Sigmoid colon (tissue), 7 donors: ENCODE measurements around the gene CSF2. TPM values are rescaled to one million over a fixed set of nuclear protein-coding genes. Genes with fewer than 3 reads are reported as not detected.

Experiments used
- DNase-seq: peaks from one replicate; pipeline ENCODE4 v3.0.0-alpha.2; 2019
- H3K27ac ChIP-seq, 4 donors: fragments of 200-600 bp; sonication (generic); one replicate each; pipeline ENCODE4 v1.5.1; 2016 to 2019; ENCODE audit warnings: mild to moderate bottlenecking in 1 of 4
- H3K27me3 ChIP-seq, 3 donors: fragments of 200-600 bp; sonication (generic); one replicate each; pipeline ENCODE4 v1.5.1; 2019; ENCODE audit warnings: mild to moderate bottlenecking in 1 of 3
- H3K36me3 ChIP-seq, 4 donors: fragments of 200-600 bp; sonication (generic); one replicate each; pipeline ENCODE4 v1.5.1; 2016 to 2019
- H3K4me1 ChIP-seq, 4 donors: fragments of 200-600 bp; sonication (generic); one replicate each; pipeline ENCODE4 v1.5.1; 2017 to 2019
- H3K4me3 ChIP-seq, 4 donors: fragments of 200-600 bp; sonication (generic); one replicate each; pipeline ENCODE4 v1.5.1; 2017 to 2019; ENCODE audit warnings: mild to moderate bottlenecking in 2 of 4, moderate library complexity in 1 of 4
- H3K9me3 ChIP-seq, 4 donors: fragments of 200-600 bp in 3 of 4; sonication (generic) in 3 of 4; one replicate each; pipeline versions ENCODE4 v1.5.1 to v1.6.1; 2013 to 2019
- EP300 ChIP-seq, 4 donors: sonication (generic); formaldehyde crosslinking; IDR thresholded peaks; one replicate each; pipeline ENCODE4 v1.6.1; 2017; ENCODE audit warnings: antibody characterized with exemption in 4 of 4
- POLR2A ChIP-seq, 2 donors: fragments of 450-650 bp; IDR thresholded peaks; one replicate each; pipeline ENCODE4 v1.6.1; 2016; ENCODE audit warnings: antibody characterized with exemption in 2 of 2, mild to moderate bottlenecking in 2 of 2, moderate library complexity in 2 of 2
- POLR2AphosphoS5 ChIP-seq, 4 donors: sonication (generic); formaldehyde crosslinking; IDR thresholded peaks; one replicate each; pipeline ENCODE4 v1.6.1; 2017; ENCODE audit warnings: antibody characterized with exemption in 4 of 4
- WGBS, 2 donors: extraction: QIAGEN DNeasy Blood & Tissue Kit; methylation state at CpG; one replicate each; pipeline ENCODE4 v1.1.7; 2013; 5-methylcytosine and 5-hydroxymethylcytosine counted together
- intact Hi-C: fragments of 100-400 bp; cut with DNase I; formaldehyde crosslinking; loops from one replicate; pipeline ENCODE4 v1.15.1; 2023
- polyA plus RNA-seq, 3 donors: library from polyadenylated mRNA; stranded (reverse); fragments of 200-250 nt; gene quantifications; one replicate each; pipeline ENCODE4 v1.2.3, GENCODE V29; 2013
- total RNA-seq, 4 donors: library from RNA; depleted of rRNA; stranded (reverse); fragments of >200 nt; gene quantifications; one replicate each; pipeline ENCODE4 v1.1.0, GENCODE V29; 2016
- TF ChIP-seq, protein P1 (sequence below), 4 experiments: fragments of 450-650 bp in 3 of 4; fragments of 200-600 bp in 1 of 4; IDR thresholded peaks; one replicate each; pipeline ENCODE4 v1.5.1; 2016 to 2019; ENCODE audit warnings: antibody characterized with exemption in 4 of 4, mild to moderate bottlenecking in 3 of 4, moderate library complexity in 2 of 4
- donor health status: healthy with polysubstance abuse.
- donor health status: Bipolar disorder and iron deficiency.
- donor health status: healthy.

CSF2 gene
- total and polyA plus RNA-seq, 7 donors, result 1.1 TPM; not detected in 6

DNA sequence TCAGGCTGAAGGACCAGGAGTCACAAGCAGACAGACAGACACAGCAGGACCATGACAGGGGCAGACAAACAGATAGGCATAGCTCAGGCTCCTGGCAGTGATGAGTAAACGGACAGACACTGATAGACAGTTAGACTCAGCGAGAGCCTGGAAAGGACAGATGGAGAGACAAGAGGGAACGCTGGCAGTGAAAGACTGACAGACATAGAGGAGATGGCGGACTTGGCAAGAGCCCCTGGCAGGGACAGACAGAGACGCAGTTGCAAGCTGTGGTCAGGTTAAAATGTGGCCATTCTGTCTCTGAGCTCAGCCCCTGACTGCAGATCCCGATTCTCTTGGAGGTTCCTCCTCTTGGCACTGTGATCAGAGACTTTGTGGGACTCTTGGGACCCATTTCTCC, 13.6 kb downstream of the CSF2 start:
- 93% methylated on average over 6 of the region's 6 CpGs for WGBS, 2 donors
- TF ChIP-seq EP300 (IDR thresholded peaks at IDR 0.05) (no peak), POLR2AphosphoS5 (IDR thresholded peaks at IDR 0.05) (no peak), POLR2A (IDR thresholded peaks at IDR 0.05) (no peak)
- no peaks in the 10 kb centered on the region for H3K4me1 ChIP-seq
- DNase-seq, result no peak
- H3K36me3 ChIP-seq, result no peaks in the 10 kb centered on the region
- no peaks in the 10 kb centered on the region for H3K27me3 ChIP-seq
- intact Hi-C loops, result no loop called here
- H3K4me3 ChIP-seq, result no peak overlapping the region
- no peaks in the 10 kb centered on the region for H3K9me3 ChIP-seq
- H3K27ac ChIP-seq, result no peak overlapping the region

- WGBS, 2 donors, result 75 to 82% methylated on average over 8 of the region's 8 CpGs
- H3K9me3 ChIP-seq, result no peaks in the 10 kb centered on the region
- H3K4me1 ChIP-seq, result no peaks in the 10 kb centered on the region
- TF ChIP-seq POLR2AphosphoS5 (IDR thresholded peaks at IDR 0.05) (no peak), EP300 (IDR thresholded peaks at IDR 0.05) (no peak), POLR2A (IDR thresholded peaks at IDR 0.05) (no peak)
- TF ChIP-seq, protein P1, sequence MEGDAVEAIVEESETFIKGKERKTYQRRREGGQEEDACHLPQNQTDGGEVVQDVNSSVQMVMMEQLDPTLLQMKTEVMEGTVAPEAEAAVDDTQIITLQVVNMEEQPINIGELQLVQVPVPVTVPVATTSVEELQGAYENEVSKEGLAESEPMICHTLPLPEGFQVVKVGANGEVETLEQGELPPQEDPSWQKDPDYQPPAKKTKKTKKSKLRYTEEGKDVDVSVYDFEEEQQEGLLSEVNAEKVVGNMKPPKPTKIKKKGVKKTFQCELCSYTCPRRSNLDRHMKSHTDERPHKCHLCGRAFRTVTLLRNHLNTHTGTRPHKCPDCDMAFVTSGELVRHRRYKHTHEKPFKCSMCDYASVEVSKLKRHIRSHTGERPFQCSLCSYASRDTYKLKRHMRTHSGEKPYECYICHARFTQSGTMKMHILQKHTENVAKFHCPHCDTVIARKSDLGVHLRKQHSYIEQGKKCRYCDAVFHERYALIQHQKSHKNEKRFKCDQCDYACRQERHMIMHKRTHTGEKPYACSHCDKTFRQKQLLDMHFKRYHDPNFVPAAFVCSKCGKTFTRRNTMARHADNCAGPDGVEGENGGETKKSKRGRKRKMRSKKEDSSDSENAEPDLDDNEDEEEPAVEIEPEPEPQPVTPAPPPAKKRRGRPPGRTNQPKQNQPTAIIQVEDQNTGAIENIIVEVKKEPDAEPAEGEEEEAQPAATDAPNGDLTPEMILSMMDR (IDR thresholded peaks at IDR 0.05), result no peak
- peak; percentile 36 for DNase-seq
- no peak overlapping the region for H3K27ac ChIP-seq
- no peaks in the 10 kb centered on the region for H3K36me3 ChIP-seq
- H3K4me3 ChIP-seq, result no peak overlapping the region
- H3K27me3 ChIP-seq, result no peaks in the 10 kb centered on the region
- intact Hi-C loops, result no loop called here
Measured at GRCh38 chr5:132087661-132088060, 14.1 kb downstream of the CSF2 start.

- Histone ChIP-seq H3K9me3 (no peaks in the 10 kb centered on the region), H3K36me3 (no peaks in the 10 kb centered on the region), H3K27me3 (no peaks in the 10 kb centered on the region), H3K4me3 (no peak overlapping the region), H3K4me1 (no peaks in the 10 kb centered on the region), H3K27ac (no peak overlapping the region)
- intact Hi-C loops, result no loop called here
- WGBS, 2 donors, result 90 to 93% methylated on average over 1 of the region's 1 CpG
- TF ChIP-seq EP300 (IDR thresholded peaks at IDR 0.05), result no peak
- TF ChIP-seq, protein P1 (IDR thresholded peaks at IDR 0.05), result no peak
- no peak for TF ChIP-seq POLR2A (IDR thresholded peaks at IDR 0.05)
- no peak for TF ChIP-seq POLR2AphosphoS5 (IDR thresholded peaks at IDR 0.05)
- no peak for DNase-seq
Measured at GRCh38 chr5:132089363-132089762, 15.8 kb downstream of the CSF2 start.

DNA sequence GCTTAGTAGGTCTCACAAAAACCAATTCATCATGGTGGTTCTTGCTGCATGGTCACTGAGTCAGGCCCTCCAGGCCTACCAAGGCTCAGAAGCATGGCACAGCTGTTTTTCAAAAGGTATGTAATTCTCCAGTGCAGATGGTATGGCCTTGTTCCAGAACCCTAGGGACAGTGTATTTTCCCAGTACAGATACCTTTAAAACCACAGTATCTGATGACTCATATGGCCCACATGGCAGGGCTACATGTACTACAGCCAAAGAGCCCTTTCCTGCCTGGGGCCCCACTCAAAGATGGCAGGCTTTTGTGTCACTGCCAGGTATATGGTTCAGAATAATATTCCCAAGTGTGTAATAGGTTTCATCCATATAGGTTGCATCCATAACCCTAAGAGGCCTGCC, 16.5 kb downstream of the CSF2 start:
- Histone ChIP-seq H3K4me1 (no peaks in the 10 kb centered on the region), H3K4me3 (no peak overlapping the region), H3K27me3 (no peaks in the 10 kb centered on the region), H3K36me3 (no peaks in the 10 kb centered on the region), H3K9me3 (no peaks in the 10 kb centered on the region), H3K27ac (no peak overlapping the region)
- intact Hi-C loops, result no loop called here
- no peak for DNase-seq
- no peak for TF ChIP-seq POLR2AphosphoS5 (IDR thresholded peaks at IDR 0.05)
- no peak for TF ChIP-seq EP300 (IDR thresholded peaks at IDR 0.05)
- no peak for TF ChIP-seq POLR2A (IDR thresholded peaks at IDR 0.05)

DNA sequence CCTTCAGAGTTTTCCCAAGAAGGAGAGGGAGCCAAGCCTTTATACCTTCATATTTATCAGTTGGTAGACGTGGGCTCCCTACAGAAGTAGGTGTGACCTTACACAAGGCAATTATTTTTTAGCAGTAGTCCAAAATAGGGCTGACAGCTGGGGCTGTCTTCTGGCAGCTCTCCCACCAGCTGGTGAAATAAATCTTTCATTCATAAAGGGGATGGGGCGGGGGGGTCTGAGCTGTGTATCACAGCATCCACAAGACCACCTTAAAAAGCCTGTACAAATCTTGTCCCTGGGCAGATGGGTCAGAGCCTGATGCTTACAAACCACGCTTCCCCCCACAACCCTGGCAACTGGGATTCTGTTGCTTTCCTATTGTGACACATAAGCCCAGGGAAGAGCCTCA, 19.7 kb downstream of the CSF2 start:
- no peak overlapping the region for H3K27ac ChIP-seq
- TF ChIP-seq POLR2A (IDR thresholded peaks at IDR 0.05) (no peak), POLR2AphosphoS5 (IDR thresholded peaks at IDR 0.05) (no peak), EP300 (IDR thresholded peaks at IDR 0.05) (no peak)
- TF ChIP-seq, protein P1 (IDR thresholded peaks at IDR 0.05), result no peak
- no peaks in the 10 kb centered on the region for H3K27me3 ChIP-seq
- intact Hi-C loops, result no loop called here
- H3K36me3 ChIP-seq, result no peaks in the 10 kb centered on the region
- H3K4me1 ChIP-seq, result no peaks in the 10 kb centered on the region
- 41 to 48% methylated on average over 3 of the region's 3 CpGs for WGBS, 2 donors
- H3K9me3 ChIP-seq, result no peaks in the 10 kb centered on the region
- no peak overlapping the region for H3K4me3 ChIP-seq
- DNase-seq, result no peak

DNA sequence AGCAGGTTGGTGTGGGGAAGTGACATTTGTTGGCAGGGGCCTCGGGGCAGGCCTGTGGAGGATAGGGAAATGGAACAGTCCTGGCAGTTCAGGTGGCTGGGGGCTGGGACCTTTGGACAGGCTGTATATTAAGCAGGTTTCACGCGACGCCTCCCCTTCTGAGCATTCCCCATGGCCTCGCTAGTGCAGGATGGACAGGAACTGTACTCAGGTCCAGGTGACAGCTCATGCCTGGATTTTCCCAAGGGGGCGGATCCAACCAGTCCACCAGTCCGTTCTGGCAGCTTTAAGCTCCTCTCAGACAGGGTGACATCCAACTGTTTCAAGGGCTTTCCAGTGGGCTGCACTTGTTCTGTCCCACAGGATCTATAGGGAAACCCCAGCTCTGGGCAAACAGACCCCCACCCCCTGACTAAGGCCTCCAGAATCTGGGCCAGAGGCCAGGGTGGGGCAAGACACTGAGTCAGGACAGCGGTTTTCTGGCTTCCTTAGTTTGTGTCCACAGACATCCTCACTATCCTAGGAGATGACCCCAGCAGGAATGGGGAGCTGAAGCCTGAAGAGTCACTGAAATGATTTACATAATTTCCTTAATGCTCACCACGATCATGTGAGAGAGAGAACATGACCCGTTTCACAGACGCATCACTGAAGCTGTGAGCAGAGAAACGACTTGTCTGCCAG, 20.9 kb downstream of the CSF2 start:
- no peak overlapping the region for H3K27ac ChIP-seq
- no peaks in the 10 kb centered on the region for H3K9me3 ChIP-seq
- H3K4me3 ChIP-seq, result no peak overlapping the region
- H3K27me3 ChIP-seq, result no peaks in the 10 kb centered on the region
- no peaks in the 10 kb centered on the region for H3K36me3 ChIP-seq
- DNase-seq, result no peak
- 70 to 79% methylated on average over 12 of the region's 12 CpGs for WGBS, 2 donors
- TF ChIP-seq EP300 (IDR thresholded peaks at IDR 0.05) (no peak), POLR2AphosphoS5 (IDR thresholded peaks at IDR 0.05) (no peak), POLR2A (IDR thresholded peaks at IDR 0.05) (no peak)
- TF ChIP-seq, protein P1 (IDR thresholded peaks at IDR 0.05), result no peak
- no peaks in the 10 kb centered on the region for H3K4me1 ChIP-seq
- intact Hi-C loops, result no loop called here
